HG03520 (cell line): Measurements from ENCODE around the gene TIMM23.

Experiments used
- ATAC-seq: cut with Tn5 transposase; IDR thresholded peaks from one replicate; pipeline ENCODE4 v1.9.1; 2021; ENCODE audit warnings: mild to moderate bottlenecking, moderate library complexity; ENCODE audit not compliant: unreplicated experiment

Gene TIMM23

GRCh38 chr10:46052057-46052790 lies 79.9 kb downstream of the TIMM23 start:
- no peak for ATAC-seq

DNA sequence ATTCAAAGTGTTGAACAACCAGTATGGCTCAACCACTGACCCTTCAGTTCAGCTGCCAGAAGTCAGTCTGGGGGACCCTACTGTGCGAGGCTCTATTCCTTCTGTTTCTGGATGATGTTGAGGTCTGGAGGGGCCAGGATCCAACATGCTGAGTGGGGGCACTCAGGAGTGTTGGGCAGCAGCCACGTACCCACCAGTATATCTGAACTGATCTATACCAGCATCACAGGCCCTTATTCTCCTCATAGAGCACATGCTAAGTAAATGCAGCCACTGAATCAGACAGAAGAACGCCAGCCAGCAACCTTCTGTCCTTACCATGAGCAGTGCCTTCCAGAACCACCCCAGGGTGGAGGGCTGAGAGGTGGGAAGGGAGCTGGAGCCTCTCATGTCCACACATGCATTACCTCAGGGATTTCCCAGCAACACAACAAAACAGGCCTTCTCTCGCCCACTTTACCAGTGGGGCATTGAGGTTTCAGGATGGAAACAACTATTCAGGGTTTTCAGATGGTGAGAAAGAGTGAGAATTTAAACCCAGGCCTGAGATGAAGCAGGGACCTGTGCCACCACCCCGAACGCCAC lies 80.6 kb downstream of the TIMM23 start:
- no peak for ATAC-seq
